Right ventricle myocardium inferior (tissue), 1 donor: Measurements from ENCODE around the gene MFSD11. TPM values are rescaled to one million over a fixed set of nuclear protein-coding genes. Genes with fewer than 3 reads are reported as not detected.
A peak's percentile ranks its signal among the peaks of the same experiment; 100 is the strongest.
"Not testable (repeated sequence)": the region's sequence is repeated elsewhere in the genome, so short reads cannot be mapped to it uniquely, and the experiment has no call there.

Experiments
- ATAC-seq: fragments of 200-7000 bp; cut with Tn5 transposase; one replicate; pipeline ENCODE4 v1.9.1; 2020; ENCODE audit warnings: mild to moderate bottlenecking, moderate library complexity
- DNase-seq: peaks from one replicate; pipeline ENCODE4 v3.0.0; 2021; ENCODE audit errors: missing footprints
- intact Hi-C: fragments of 100-400 bp; cut with DNase I; formaldehyde crosslinking; loops from one replicate; pipeline ENCODE4 v1.11.0; 2022
- long read RNA-seq: library from polyadenylated mRNA; unstranded; transcript quantifications from one replicate; pipeline ENCODE4 v2.0.0, GENCODE V29; 2021
- total RNA-seq: library from RNA; stranded (reverse); fragmentation: NEBNext Ultra II Directional; extraction: Animal tissue kit (Norgen Biotek cat#: 25700); gene quantifications from one replicate; pipeline ENCODE4 v1.2.1, GENCODE V29; 2021
- donor health status: DM: no; HTN: yes; CAD: no; lungs with severe emphysema.

MFSD11 gene
- 20.8 TPM for total RNA-seq
- long read RNA-seq, transcript MFSD11-211 (13 exons, 3,612 nt): major isoform, 6 of 17 reads
- long read RNA-seq, partial matches to known transcripts: 0 of 17 reads
- long read RNA-seq, other reads (novel, unspliced or antisense): 7 of 17 reads

- DNase-seq: peak; percentile 95
- intact Hi-C loops: loop anchor here (1.0 kb wide), 1 partner anchor 12 kb away; the partner anchor contains the start of genes JMJD6 and METTL23
- ATAC-seq: peak; percentile 81
Measured at GRCh38 chr17:76737676-76738467, at the start of gene MFSD11. MFSD11 (plus strand) TSS chr17:76738119; CDS start chr17:76738353, 234 bp downstream.

GRCh38 chr17:76688165-76688622, 49.7 kb upstream of the MFSD11 start:
- intact Hi-C loops: loop anchor here (1.0 to 2.0 kb wide), 2 partner anchors 13 to 27 kb away; no protein-coding TSS in a partner anchor
- DNase-seq (peak; percentile 79), ATAC-seq (peak; percentile 23)

GRCh38 chr17:76689859-76690258, 48.1 kb upstream of the MFSD11 start:
- DNase-seq (no peak), ATAC-seq (no peak)
- intact Hi-C loops: loop anchor here (2.0 kb wide), 1 partner anchor 25 kb away; no protein-coding TSS in a partner anchor

GRCh38 chr17:76690596-76691280, 47.2 kb upstream of the MFSD11 start:
- no peak for ATAC-seq
- intact Hi-C loops: no loop called here
- no peak for DNase-seq

- intact Hi-C loops: no loop called here
- no peak for DNase-seq
- no peak for ATAC-seq
Measured at GRCh38 chr17:76691379-76692191, 46.3 kb upstream of the MFSD11 start.

GRCh38 chr17:76695059-76695831, 42.7 kb upstream of the MFSD11 start:
- DNase-seq (no peak), ATAC-seq (no peak)
- intact Hi-C loops: no loop called here

- no peak for DNase-seq
- ATAC-seq: peak; percentile 48
- intact Hi-C loops: no loop called here
Measured at GRCh38 chr17:76696763-76697701, 40.9 kb upstream of the MFSD11 start.

- ATAC-seq: peak; percentile 26
- intact Hi-C loops: no loop called here
- DNase-seq: no peak
Measured at GRCh38 chr17:76697702-76698465, 40.0 kb upstream of the MFSD11 start.

GRCh38 chr17:76698466-76698977, 39.4 kb upstream of the MFSD11 start:
- DNase-seq, ATAC-seq, intact Hi-C loops: not testable (repeated sequence)

GRCh38 chr17:76700270-76700616, 37.7 kb upstream of the MFSD11 start:
- ATAC-seq (peak; percentile 12), DNase-seq (no peak)
- intact Hi-C loops: no loop called here

GRCh38 chr17:76700617-76701470, 37.1 kb upstream of the MFSD11 start:
- intact Hi-C loops: loop anchor here (1.0 kb wide), 1 partner anchor 13 kb away; no protein-coding TSS in a partner anchor
- ATAC-seq (peak; percentile 76), DNase-seq (peak; percentile 84)

GRCh38 chr17:76701471-76701967, 36.4 kb upstream of the MFSD11 start:
- intact Hi-C loops: loop anchor here (1.0 kb wide), 1 partner anchor 13 kb away; no protein-coding TSS in a partner anchor
- DNase-seq: no peak
- ATAC-seq: no peak

GRCh38 chr17:76702076-76702475, 35.8 kb upstream of the MFSD11 start:
- DNase-seq: no peak
- intact Hi-C loops: no loop called here
- ATAC-seq: no peak

- DNase-seq (no peak), ATAC-seq (no peak)
- intact Hi-C loops: no loop called here
Measured at GRCh38 chr17:76702941-76703637, 34.8 kb upstream of the MFSD11 start.
